COR-L47 (cell line): ENCODE results near the gene FREY1.
A peak's percentile ranks its signal among the peaks of the same experiment; 100 is the strongest.

Experiments used
- DNase-seq: peaks from one replicate; lab custom pipeline; 2025; lab: John Stamatoyannopoulos, UW

Gene FREY1

GRCh38 chr11:45906965-45907611, at the start of gene FREY1:
TSS of gene FREY1 (minus strand) at chr11:45907271. CDS start at chr11:45907245, 26 bp downstream.
- no peak for DNase-seq

DNA sequence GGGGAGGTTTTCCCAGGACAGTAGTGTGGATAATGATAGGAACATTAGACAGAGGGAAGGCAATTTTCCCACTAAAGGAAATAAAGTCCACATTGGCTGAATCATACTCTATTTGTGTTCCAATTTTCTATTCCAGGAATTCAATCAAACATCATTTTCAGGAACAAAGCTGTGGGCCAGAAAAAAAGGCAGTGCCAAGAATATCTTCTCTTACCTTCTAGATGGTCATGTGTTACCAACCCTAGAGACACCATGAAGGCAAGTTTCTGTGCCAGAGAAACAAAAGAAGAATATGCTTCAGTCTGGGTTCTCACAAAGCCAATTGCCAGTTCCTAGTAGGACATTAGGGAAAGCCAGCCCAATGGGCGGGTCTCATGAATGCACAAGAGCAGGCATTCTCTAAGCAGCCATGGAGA, 42.9 kb upstream of the FREY1 start:
- DNase-seq, result no peak

- DNase-seq, result no peak
Measured at GRCh38 chr11:45948356-45948755, 41.3 kb upstream of the FREY1 start.

DNA sequence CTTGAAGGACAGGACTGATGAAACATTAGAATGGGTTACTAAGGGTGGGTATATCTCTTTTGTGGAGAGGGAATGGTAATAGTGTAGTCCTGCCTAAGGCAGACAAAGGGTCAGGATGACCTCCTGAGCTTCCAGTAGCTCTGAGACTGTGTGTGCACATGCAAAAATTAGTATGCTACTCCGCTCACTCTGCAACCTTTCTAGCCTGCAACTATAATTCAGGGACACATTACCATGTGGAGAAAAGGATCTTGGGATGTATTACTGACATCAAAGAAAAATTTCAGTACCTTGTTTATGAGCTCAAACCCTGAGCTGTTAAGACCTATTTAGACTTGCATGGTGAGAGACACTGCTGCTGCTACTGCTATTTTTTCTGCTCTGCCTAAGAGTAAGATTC, 40.8 kb upstream of the FREY1 start:
- no peak for DNase-seq

DNA sequence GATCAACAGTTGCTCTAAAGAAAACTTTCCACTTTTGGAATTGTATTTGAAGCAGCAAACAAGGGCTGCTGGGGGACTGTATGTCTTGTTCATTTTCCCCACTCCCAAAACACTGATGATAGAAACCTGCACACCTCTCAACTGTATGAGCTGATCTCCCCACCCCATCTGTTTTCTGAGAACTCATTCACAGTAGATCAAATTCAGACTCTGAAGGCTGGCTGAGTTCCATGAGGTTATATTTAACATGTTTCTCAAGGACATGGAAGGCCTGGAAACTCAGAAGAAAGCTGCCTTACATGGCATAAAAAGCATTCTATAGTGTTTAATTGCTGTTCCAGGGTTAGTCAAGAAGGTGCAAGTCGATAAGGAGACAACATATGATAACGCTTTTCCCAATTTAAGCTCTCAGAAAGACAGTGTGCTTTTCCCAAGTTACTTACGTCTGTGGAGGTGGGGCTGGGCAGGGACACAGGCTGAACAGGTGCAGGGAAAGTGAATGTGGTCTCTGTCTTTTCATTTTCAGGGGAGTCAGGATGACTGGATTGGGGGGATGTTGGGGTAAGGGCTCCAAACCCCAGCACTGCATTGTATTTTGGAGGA, 38.4 kb upstream of the FREY1 start:
- no peak for DNase-seq

GRCh38 chr11:45942381-45942780, 35.3 kb upstream of the FREY1 start:
- DNase-seq, result no peak

DNA sequence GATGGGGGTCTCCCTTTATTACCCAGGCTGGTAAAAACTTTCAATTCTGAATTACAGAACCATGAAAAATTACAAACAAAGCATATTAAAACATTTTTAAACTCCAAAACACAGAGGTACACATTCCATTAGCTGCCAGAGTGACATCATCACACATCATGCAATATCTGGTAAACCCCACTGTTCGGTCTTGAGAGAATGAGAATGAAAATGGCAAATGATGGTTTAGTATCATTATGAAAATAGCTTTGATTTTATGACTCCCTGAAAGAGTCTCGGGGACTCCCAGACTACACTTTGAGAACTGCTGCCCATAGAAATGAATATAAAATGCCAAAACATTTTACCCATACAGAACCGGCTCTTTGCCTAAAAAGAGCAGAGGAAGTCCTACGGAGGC, 34.2 kb upstream of the FREY1 start:
- DNase-seq, result no peak

DNA sequence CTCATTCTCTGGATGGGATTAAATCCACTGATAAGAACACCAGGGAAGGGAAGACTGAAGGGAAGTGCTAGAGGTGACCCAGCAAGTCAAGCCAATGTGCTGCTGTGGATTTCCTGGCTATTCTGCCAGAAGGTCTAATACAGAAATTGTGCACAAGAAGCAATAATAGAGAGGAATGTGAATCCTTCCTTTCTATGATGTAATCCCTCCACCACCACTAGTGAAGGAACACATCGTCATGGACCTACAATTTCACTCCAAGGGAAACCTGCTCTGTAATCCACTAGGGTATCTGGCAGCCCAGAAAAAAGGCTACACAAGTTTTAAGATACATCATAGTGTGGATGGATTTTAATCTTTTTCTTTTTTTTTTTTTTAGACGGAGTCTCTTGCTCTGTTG, 32.8 kb upstream of the FREY1 start:
- no peak for DNase-seq

DNA sequence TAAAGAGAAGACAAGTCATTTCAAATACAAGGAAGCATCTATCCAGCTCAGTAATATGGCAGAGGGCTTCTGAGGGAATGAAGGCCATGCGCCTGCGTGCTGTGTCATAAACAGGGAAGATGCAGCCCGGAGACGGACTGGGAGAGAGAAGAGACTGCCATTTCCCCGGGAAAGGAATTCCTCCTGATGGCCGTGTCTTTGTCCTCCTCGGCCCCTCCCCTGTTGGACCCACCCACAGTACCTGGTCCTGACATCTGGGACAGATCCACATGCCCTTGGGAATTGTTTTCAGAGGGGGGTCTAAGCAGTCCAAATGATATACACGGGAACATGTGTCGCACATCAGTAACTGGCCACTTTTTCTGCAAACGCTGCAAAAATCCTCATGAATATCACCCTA, 30.8 kb upstream of the FREY1 start:
- DNase-seq, result no peak

- DNase-seq, result no peak
Measured at GRCh38 chr11:45936511-45937054, 29.5 kb upstream of the FREY1 start.

- DNase-seq, result no peak
Measured at GRCh38 chr11:45935349-45936064, 28.4 kb upstream of the FREY1 start.

- no peak for DNase-seq
Measured at GRCh38 chr11:45934580-45935318, 27.7 kb upstream of the FREY1 start.

DNA sequence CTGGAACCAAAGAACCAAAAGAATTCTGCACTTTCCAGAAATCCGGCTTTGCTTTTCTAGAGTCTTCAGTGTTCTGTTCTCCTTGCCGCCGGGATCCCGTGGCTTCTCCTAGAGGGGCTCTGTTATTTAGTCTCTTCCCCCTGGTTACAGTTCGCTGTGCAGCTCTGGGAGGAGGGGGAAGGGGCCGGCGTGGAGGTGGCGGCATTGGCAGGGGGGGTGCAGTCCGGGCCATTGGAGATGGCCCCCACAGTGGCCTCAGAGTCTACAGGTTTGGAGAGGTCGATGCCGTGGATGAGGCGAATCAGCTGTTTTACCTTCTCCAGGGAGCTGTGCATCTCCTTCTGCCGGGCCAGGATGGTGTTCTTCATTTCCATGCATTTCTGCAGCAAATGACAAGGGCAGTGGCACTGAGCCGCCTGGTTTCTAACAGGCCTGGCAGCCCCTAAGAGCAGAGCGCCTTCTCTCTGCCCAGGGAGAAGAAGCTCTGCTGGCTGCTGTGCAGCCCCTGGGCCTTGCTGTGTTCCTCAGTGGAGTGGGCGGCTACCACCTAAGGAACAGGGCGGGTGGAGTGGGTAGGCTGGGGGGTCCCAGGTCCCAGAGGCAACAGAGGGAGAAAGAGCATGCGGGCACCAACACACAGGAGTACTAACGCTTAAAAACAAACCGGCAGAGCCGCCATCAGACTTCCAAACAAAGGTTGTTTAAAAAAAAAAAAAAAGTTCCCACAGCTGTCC, 26.9 kb upstream of the FREY1 start:
- no peak for DNase-seq

DNA sequence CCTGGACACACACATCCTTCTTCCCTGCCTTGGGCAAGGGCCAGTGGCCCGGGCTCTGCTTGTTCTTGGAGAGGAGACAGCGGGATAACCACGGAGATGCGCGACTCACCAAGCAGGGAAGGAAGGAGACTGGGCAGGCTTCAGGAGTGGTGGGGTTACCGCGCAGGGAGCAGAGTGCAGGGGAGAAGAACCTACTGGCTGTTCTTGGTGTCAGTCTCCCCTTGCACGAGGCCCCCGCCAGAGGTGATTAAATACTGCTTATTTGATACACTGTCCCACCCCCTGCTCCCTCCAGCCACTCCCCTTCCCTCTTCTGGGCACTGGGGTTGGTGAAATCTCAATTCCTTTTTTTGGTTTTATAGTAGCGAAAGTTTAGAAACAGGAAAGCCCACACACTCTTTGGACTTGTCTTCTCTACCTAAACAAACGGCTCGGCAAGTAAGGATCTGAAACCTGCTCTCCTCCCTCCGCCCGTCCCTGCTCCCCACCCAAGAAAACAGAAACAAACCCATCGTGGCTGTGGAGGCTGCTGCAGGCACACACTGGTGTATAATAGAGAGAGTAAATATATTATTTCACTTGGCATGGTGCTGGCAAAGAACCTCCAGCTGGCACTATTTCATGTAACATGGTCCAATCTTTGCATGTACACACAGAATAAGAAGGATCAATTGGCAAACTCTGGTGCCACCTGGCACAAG, 26.2 kb upstream of the FREY1 start:
- no peak for DNase-seq

- DNase-seq, result no peak
Measured at GRCh38 chr11:45932217-45932616, 25.1 kb upstream of the FREY1 start.

DNA sequence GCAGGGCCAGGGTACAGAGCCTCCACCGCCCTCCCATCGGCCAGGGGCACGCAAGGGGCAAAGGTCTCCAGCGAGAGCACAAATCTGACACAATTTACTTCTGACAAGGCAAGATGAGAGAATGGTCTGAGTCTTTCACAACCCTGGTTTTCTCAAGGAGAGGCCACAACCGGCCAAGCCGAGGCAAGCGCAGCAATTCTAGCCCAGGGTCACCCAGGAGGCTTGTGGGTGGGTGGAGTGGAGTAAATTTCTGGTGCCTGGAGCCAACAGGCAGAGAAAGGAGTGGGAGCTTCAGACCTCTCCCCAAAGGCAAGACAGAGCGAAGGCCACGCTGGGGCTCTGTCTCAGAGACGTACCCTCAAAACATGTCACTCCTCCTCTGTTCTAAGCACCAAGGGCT, 24.7 kb upstream of the FREY1 start:
- DNase-seq, result no peak

DNA sequence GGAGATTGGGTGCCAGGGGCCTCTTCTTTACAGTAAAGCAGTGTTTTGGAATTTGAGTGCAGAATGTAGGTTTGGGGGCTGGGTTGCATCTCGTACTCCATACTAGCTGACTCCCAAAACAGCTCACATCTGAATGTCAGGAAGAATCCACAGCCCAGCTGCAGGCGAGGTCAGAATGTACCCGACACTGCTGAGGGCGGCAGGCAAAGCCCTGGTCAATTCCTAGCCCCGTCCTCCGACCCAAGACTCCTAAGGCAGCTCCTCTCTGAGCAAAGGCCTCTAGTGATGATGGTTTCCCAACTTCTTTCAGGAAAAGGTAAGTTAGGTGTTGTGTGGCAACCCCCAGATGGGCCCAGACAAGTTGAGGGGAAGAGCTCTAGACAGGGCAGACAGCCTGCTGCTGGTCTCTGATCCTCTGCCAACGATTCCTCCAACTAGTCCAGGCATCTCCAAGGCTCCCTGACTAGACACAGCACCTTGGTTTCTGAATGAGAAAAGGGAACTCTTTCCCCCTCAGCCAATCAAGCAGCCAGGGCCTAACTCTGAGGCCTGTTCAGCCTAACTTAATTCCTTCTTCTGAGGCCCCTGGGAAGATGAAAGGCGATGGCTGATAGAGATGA, 24.0 kb upstream of the FREY1 start:
- DNase-seq, result no peak

GRCh38 chr11:45930031-45930794, 23.1 kb upstream of the FREY1 start:
- DNase-seq, result peak; percentile 85

DNA sequence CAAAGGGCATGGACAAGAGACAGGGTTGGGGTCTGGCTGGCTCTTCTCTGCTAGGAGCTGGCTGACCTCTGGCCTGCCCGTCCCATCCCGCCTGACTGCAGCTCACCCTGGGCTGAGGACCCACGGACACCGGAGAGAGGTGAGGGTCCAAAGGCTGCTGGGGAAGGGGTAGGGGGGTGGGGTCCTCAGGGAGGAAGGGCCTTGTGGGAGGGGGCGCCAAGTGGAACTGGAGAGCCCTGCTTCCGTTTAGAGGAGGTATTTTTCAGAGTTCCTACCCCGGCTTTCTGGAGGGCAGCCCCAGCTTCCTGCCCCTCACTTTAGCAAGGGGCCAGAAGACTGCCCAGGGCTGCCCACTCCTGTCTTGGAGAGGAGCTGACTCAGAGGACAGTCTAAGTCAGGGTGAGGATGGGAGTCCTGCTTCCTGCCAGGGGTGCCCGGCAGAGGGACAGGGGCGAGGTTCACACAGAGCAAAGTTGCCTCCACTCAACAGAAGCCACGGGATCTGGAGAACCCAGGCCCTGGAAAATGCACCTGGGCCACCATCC, 22.5 kb upstream of the FREY1 start:
- no peak for DNase-seq
